Tongue (tissue), 2 donors: ENCODE data around the gene KCNIP1. TPM values are rescaled to one million over a fixed set of nuclear protein-coding genes. Genes with fewer than 3 reads are reported as not detected.

Source experiments
- DNase-seq: peaks from one replicate; pipeline ENCODE4 v3.0.0-alpha.2; 2015
- total RNA-seq: library from RNA; depleted of rRNA; stranded (reverse); fragments of >200 nt; gene quantifications from one replicate; pipeline ENCODE4 v1.2.3, GENCODE V29; 2014

Gene KCNIP1
- total RNA-seq, 1 donor from 2014 or later = 4.2 TPM

DNA sequence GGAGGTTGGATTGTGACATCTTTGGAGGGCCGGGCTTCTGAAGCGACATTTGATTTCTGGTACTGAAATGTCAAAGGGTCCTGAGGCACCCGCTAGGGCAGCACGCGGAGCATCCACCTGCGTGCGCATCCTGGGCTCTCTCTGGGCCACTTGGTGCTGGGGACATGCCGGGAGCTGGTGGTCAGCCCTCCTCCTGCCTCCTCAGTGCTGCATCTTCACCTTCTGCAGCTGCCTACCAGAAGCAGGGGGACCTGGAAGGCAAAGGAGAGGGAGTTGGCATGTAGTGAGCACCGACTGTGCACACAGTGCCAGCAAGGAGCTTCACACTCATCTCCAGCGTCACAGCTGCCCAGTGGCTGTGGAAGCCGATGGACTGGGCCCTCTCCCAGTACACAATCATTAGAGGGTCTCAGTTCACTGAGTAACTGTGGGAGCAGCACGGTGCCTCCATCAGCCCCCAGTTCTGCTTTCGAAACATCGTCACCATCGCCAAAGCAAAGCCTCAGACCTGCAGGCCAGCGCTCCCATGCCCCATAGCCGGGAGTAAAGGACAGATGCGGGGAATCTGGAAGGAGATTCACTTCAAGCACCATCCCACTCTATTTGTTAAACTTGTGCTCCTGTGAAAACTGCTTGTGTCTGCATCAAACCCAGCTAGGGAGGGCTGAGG lies 138.4 kb downstream of the KCNIP1 start:
- DNase-seq = no peak

DNA sequence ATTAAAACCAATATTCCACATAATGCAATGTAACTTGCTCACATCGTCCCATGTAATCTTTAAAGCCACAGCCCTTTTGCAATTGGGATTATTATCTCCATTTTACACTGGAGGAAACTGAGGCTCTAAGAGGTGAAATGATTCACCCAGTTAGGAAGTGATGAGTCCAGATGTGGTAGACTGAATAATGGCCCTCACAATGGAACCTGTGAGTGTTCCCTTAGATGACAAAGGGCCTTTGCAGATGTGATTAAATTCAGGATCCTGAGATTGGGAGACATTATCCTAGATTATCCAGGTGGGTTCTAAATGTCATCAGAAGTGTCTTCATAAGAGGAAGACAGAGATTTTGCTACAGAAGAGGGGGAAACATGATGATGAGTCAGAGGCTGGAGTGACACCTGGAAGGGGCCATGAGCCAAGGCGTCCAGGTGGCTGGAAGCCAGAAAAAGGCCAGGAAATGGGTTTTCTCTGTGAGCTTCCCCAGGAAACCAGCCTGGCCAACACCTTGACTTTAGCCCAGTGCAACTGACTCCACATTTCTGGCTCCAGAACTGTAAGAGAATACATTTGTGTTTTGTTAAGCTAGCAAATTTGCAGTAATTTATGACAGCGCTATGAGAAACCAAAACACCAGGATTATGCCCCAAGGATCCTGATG lies 139.1 kb downstream of the KCNIP1 start:
- DNase-seq = no peak

- no peak for DNase-seq
Observed at GRCh38 chr5:170643591-170643990, 139.8 kb downstream of the KCNIP1 start.

- no peak for DNase-seq
Observed at GRCh38 chr5:170644501-170644900, 140.7 kb downstream of the KCNIP1 start.

GRCh38 chr5:170648541-170648940 lies 144.7 kb downstream of the KCNIP1 start:
- DNase-seq = no peak

DNA sequence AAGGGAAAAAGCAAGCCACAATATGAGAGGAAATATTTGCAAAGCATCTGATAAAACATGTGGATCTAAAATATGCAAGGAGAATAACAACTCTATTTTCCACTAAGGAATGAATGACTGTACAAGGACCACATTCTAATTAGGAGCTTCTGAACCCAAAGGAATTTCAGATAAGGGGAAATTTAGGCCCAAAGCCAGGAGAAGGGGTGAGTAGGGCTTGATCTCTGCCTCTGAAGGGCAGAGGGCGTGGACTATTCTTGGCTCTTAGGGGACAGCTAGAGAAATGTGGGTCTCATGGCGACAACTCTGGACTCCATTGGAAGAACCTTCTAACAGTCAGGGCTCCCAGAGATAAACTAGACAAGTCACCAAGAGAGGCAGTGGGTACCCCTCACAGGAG lies 147.0 kb downstream of the KCNIP1 start:
- no peak for DNase-seq

GRCh38 chr5:170651604-170652277 lies 147.9 kb downstream of the KCNIP1 start:
- no peak for DNase-seq

- DNase-seq = no peak
Observed at GRCh38 chr5:170655476-170655875, 151.7 kb downstream of the KCNIP1 start.

DNA sequence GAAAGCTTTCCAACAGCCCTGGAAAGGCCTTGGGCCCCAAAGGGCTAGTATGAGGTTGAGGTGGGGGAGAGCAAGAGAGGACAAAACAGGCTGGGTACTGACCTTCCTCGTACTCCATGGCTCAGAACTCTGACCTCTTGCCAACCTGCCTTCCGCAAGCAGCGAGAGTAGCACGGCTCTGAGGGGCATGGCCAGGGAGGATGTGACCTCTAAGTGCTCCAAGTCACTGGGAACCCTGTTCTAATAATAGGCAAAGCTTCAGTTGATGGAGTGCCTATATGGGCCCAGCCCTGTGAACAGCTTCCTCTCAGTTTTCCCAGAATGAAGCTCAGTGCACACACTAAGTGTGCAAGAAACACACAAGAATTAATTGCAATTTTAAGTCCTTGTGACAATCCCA lies 152.1 kb downstream of the KCNIP1 start:
- no peak for DNase-seq

- DNase-seq = no peak
Observed at GRCh38 chr5:170656346-170656745, 152.5 kb downstream of the KCNIP1 start.

DNA sequence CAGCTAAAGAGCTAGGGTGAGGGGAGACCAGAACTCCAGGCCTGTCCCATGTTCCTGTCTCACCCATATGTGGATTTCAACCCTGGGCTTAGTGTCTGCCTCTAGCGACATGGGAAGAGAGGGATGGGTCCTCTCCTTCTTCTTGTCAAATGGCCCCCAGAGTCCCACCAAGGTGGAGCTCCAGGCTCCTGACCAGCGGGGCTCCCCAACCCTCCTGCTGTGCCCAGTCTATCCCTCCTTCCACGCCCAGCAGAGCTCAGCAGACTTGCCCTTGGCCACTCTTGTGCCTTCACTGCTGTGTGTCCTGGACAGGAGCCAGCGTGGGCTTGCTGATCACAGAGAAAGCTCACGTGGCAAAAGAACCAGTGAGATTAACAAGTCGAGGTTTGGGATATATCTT lies 156.7 kb downstream of the KCNIP1 start:
- no peak for DNase-seq

- DNase-seq = no peak
Observed at GRCh38 chr5:170662966-170663365, 159.1 kb downstream of the KCNIP1 start.

- DNase-seq = no peak
Observed at GRCh38 chr5:170678811-170679210, 175.0 kb downstream of the KCNIP1 start.

- peak; percentile 80 for DNase-seq
Observed at GRCh38 chr5:170681013-170681433, 177.2 kb downstream of the KCNIP1 start.

DNA sequence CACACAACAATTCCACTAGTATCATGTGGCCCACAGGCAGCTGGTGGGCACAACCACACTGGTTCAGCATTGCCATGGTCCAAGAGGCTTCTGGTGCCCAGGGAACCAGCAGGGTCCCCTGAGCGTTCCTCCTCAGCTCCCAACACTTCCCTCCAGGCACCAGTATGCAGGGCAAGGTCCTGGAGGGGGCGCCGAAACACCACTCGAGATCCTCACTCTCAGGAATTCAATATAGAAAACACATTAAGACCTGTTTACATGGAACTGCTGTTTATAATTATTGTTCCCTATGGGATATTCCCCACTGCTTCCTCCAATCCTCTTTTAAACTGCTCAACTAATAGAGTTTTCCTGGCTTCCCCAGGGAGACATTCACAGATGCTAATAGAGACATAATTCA lies 187.8 kb downstream of the KCNIP1 start:
- DNase-seq = peak; percentile 3

DNA sequence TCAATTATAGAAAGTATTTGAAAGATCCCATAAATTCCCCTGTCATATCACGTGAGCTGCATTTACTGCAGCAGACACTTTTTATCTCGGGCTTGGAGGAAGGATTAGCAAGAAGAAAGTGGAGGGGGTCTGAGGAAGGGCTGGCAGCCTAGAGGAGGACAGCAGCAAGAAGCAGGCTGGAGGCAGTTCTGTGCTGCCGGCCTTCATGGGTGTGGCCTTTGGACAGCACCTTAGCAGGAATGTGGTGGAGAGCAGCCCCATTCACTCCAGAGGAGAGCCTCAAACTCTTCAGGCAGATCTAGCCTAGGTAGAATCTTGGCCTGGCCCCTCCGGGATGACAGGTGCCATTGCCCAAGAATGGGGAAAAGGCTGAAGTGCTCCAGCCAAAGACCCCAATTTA lies 189.9 kb downstream of the KCNIP1 start:
- DNase-seq = no peak

GRCh38 chr5:170694911-170695310 lies 191.1 kb downstream of the KCNIP1 start:
- DNase-seq = no peak

GRCh38 chr5:170697031-170697430 lies 193.2 kb downstream of the KCNIP1 start:
- DNase-seq = peak; percentile 2

DNA sequence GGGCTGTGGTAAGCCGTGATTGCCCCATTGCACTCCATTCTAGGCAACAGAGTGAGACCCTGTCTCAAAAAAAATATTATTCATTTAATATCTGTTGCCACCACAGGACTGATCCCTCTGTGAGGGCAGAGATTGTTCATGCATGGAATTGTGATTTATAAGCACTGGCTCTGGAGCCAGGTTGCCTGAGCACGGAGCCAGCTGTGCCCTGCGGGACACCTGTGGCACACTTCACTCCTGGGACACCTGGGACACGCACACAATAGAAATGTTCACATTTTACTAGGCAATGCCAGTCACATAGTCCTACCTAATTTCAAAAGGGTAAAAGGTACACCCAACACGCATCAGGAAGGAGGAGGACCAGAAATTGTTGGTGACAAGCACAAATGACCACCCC lies 196.7 kb downstream of the KCNIP1 start:
- no peak for DNase-seq

GRCh38 chr5:170701334-170701733 lies 197.5 kb downstream of the KCNIP1 start:
- DNase-seq = no peak

DNA sequence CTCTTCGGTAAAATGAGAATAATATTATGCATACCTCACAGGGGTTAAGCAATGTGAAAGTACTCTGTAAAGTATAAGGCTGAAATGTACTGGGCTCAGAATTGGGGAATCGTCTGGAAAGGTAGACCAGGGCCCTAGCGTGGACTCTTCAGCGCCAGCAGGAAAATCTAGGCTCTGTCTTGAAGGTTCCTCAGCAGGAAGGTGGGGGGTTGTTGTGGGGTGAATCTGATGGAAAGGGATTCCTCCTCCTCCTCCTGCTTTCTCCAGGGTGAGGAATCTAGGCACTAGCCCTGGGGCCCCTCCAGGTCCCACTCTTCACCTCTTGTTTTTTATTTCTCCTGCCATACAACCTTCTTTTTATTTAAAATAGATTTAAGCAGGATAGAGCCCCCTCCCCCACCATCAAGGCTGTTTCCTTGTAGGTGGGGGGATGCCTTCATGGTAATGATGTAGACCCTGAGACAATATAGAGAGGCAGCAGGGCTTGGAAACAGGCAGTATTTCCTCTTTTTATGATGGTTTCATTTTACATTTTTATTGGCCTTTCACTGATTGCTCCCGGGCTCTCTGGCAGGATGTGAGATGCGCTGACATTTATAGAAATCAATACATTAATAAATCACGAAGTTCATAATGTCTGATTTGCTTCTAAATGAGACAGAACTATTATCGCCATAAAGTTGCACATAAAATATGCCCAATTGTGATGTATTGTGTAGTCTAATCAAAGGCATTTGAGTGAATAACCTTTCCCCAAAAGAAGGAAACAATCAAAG lies 200.8 kb downstream of the KCNIP1 start:
- no peak for DNase-seq

- no peak for DNase-seq
Observed at GRCh38 chr5:170709640-170710039, 205.8 kb downstream of the KCNIP1 start.

DNA sequence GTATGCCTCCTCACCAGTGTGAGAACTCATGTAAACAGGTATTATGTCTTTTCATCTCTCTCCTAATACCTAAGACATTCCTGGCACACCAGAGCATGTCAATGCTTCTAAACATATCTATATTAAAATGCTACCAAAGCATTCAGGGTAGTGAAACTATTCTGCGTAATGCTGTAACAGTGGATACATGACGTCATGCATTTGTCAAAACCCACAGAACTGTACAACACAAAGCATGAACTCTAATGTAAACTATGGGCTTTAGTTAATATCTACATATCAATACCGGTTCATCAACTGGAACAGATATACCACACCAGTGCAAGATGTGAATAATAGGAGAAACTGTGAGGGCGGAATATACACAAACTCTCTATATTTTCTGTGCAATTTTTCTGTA lies 207.5 kb downstream of the KCNIP1 start:
- DNase-seq = no peak
